ENCODE results near the gene GLUD1.

DNA sequence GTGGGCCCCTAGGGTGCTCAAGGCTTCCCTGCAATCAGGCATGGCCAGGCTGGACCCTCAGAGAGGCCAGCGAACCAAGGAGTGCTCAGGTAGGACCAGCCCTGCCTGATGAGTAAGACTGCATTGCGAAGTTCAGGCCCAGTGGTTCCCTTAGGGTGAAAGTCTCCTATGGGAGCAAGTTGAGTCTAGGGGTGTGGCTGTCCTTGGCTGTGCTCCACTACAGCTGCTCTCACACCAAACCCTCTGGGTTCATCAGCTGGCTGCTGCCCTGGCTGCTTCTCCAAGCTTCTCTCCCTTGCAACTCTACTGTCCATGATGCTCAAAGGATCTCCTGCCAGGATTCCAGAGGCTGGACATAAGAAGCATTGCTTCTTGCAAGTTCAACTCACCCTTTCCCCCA, 55.9 kb downstream of the GLUD1 start:
- TF ChIP-seq, protein P1, sequence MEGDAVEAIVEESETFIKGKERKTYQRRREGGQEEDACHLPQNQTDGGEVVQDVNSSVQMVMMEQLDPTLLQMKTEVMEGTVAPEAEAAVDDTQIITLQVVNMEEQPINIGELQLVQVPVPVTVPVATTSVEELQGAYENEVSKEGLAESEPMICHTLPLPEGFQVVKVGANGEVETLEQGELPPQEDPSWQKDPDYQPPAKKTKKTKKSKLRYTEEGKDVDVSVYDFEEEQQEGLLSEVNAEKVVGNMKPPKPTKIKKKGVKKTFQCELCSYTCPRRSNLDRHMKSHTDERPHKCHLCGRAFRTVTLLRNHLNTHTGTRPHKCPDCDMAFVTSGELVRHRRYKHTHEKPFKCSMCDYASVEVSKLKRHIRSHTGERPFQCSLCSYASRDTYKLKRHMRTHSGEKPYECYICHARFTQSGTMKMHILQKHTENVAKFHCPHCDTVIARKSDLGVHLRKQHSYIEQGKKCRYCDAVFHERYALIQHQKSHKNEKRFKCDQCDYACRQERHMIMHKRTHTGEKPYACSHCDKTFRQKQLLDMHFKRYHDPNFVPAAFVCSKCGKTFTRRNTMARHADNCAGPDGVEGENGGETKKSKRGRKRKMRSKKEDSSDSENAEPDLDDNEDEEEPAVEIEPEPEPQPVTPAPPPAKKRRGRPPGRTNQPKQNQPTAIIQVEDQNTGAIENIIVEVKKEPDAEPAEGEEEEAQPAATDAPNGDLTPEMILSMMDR (IDR thresholded peaks at IDR 0.05): no peak
- TF ChIP-seq POLR2A (IDR thresholded peaks at IDR 0.05): no peak

Measured in esophagus squamous epithelium (tissue), 4 donors.